HK-2 (cell line): ENCODE measurements around the gene PYGO1.
"Not testable (repeated sequence)": the region's sequence is repeated elsewhere in the genome, so short reads cannot be mapped to it uniquely, and the experiment has no call there.

Source experiments
- DNase-seq: peaks from one replicate; pipeline ENCODE4 v3.0.0-alpha.2; 2018; ENCODE audit not compliant: unreplicated experiment

PYGO1 gene, protein sequence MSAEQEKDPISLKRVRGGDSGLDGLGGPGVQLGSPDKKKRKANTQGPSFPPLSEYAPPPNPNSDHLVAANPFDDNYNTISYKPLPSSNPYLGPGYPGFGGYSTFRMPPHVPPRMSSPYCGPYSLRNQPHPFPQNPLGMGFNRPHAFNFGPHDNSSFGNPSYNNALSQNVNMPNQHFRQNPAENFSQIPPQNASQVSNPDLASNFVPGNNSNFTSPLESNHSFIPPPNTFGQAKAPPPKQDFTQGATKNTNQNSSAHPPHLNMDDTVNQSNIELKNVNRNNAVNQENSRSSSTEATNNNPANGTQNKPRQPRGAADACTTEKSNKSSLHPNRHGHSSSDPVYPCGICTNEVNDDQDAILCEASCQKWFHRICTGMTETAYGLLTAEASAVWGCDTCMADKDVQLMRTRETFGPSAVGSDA

DNA sequence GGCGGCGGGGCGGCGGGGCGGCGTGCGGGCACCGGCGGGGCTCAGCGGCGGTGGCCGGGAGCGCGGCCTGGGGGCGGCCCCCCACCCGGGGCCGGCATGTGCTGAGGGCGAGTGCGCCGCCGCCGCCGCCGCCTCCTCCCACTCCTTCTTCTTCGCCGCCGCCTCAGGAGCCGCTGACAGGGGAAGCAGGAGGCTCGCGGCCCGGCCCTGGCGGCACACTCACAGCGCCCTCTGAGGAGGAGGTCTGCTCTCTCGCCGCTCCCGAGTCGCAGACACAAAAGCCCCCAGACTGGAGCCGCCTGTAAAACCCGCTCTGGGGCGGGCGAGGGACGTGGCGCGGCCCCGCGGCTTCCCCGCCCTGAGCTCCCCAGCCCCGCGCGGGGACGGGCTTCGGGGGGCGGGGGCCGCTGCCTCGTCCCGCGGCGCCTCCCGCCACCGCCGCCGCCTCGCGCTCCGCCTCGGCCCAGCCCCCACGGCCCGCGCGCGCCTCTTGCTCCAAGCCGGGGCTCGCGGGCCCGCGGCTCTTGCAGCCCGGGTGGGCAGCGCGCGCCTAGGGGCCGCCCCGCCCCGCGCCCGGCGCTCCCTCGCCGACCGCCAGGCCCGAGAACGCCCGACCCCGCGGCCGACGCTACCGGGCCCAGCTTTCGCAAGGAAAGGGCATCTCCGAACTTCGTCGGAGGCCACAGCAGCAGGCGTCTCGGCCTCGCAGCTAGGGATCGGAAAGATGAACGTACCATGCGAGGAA is at the start of gene PYGO1:
Gene PYGO1 (minus strand): TSS at position 276 of the 745 bp plus-strand sequence. CDS start 462 bp downstream, outside the sequence.
- peak; percentile 53 for DNase-seq

DNA sequence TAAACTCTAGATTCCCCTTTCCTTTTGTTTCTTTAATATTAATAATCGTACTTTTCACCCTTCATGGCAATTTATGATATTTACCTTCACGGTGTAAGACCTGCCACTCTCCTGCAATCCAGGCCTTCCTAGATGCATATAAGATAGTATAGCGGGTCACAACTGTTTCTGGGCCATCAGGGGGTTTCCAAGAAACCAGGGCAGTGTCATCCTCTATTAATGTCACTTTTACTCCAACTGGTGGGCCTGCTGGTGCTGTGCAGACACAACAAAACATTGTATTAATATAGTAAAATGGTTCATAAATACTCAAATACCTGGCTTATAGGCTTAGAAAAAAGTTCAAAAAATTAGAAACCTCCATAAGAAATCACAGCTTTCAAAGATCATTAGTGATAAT is 48.9 kb upstream of the PYGO1 start:
- no peak for DNase-seq

DNA sequence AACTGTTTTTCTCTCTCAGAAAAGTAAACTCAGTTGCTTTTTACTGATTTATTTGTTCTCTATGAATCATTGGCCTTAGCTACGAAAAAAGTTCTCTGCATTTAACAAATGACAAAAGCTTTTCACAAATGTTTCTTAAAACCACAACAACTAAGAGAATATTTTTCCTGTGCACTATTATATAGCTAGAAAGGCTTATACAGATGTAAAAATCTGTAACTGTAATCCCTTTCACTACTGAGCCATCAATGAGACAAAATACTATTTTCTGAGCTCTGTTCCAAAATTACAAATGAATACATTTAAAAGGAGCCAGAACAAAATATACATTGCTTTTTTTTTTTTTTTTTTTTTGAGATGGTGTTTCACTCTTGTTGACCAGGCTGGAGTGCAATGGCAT is 45.6 kb upstream of the PYGO1 start:
- DNase-seq, result no peak

DNA sequence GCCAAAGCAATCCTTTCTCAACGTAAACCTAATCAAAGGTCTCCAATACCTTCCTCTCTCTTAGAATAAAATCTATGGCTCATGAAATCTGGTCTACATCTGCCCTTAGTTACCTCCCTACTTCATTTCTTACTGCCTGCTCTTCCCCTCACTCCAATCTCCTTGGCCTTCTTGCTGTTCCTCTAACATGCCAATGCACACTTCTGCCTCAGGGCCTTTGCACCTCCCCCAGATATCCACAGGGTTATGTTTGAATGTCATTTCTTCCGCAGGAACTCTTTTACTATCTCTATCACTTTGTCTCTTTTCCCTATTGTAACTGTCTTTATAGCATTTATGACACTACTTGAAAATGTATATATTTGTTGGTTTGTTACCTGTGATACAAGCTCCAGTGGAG is 44.3 kb upstream of the PYGO1 start:
- DNase-seq, result no peak

DNA sequence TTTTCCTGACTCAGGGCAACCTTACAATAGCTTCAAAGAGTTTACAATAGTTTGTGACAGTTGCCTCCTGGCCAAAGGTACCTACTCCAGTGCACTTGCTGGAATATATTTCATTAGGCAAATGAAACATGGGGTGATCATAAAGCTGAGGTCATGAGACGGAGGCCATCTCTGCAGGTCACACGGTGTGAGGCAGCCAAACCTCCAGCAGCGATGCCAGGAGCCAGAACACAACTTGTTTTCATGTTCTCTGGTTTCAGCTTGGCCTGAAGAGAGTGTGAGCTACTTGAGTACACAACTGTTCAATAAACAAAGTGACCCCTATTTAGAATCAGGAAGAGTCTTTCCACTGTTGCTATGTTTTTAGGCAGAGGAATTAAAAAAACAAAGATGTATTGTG is 42.7 kb upstream of the PYGO1 start:
- DNase-seq, result no peak

DNA sequence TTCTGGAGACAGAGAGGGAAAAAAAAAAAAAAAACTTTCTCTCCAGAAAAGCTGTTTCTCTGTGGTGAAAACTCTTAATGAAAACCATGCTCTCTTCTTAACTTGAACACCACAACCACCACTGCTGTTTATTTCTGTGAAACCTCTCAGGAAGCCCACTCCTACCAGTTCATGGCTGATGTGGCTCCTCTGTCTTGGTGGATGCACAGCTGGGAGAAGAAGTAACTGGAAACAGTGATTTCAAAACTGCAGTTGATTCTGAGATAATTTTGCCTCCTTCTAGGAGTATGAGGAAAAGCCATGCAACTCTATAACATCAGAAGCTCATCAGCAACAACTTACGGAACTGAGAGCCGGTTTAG is 40.2 kb upstream of the PYGO1 start:
- DNase-seq, result no peak

DNA sequence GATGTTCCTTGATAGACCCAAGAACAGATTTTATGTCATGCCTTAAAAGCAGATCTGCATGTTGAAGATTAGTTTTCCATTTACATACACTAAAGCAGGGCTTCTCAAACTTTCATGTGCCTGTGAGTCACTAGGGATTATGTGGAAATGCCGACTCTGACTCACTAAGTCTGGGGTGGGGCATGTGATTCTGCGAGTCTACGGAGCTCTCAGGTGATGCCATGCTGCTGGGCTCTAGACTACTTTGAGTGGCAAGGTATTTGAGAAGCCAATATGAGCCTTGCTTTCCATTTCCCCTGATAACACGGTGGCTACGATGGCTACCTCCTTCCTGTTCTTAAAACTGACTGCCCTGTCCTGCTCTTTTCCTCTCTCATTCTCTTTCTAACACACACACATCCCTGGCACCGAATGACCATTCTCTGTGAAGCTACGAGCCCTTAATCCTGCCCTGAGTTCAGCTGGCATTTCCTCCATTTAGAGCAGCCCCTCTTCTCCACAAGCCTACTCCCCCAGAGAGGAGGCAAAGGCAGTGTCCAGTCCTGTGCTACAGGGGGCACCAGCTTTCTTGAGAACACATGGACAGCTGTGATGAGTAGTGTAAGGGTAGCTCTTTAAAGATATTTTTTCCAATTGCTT is 39.7 kb upstream of the PYGO1 start:
- DNase-seq, result peak; percentile 69

DNA sequence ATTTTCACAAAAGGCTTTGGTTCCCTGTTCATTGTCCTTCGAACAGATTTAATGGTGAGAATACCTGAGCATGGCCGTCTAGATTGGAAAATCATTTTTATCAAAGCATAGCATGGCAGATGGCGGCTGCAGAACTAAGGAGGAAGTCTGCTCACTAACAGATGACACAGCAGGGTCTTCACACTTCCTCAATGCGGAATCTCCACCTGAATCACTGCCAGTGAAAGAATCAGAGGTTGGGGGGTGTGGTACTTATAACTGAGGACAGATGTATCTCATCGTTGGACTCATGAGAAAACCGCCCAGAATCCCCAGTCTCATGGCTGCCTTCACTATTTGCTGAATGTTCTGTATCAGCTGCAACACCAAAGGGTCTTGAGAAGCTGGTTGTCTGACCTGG is 31.6 kb upstream of the PYGO1 start:
- DNase-seq, result no peak

DNA sequence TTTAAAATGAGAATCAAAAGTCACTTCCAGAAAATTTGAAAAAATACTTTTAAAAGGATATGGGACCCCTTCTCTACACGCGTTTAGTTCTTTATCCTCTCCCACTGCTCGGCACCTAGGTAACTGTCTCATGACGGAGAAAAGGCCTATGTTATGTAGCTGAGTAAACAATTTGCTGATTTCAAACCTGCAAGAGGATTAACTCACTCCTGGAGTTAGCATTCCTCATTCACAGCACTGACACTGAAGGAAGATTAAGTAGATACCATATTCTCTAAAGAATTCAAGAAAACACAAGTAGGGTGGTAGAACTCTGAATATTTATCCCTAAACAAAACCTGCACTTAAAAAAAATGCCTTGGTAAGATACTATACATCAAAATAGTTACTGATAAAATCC is 30.2 kb upstream of the PYGO1 start:
- no peak for DNase-seq

DNA sequence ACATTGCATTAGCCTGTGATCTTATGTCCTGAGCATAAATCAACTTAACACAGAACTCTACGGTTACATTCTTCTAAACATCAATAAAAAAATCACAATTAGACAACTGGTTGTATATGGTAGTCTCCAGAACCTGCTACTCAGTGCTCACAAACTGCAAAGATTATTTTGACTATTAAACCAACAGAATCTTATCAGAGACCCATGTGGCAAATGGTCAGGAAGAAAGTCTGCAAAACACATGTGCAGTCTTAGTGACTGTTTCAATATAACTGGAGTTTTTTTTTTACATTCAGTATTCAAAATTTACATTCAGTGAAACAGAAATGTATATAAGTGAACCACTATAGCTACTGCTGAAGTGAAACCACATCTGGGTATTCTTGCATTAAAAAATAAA is 27.3 kb upstream of the PYGO1 start:
- DNase-seq, result no peak

DNA sequence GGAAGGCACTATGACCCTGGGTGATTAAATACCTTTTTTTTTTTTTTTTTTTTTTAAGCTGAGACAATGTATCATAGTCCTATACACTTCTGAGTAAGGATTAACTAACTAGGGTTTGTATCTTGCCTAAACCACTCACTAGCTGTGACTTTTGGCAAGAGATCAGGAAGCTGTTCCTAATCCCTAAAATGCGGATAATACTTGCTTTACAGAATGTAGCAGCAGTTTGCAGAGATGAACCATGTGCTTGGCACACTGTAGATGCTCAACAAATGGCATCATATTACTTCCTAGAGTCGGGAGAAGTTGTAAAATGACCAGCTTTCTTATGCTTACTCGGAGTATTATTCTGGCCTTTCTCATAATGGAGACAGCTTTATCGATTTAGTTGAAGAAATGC is 25.6 kb upstream of the PYGO1 start:
- no peak for DNase-seq

DNA sequence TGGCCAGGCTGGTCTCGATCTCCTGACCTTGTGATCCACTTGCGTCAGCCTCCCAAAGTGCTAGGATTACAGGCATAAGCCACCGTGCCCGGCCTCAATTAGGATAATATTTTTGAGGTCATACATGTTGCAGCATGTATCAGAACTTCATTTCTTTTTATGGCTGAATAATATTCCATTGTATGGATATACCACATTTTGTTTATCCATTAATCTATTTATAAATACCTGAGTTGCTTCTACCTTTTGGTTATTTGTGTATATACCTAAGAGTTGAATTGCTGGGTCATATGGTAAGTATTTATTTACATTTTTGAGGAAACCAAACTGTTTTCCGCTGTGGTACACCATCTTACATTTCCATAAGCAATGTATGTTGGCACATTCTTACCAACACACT is 18.1 kb upstream of the PYGO1 start:
- DNase-seq, result no peak

DNA sequence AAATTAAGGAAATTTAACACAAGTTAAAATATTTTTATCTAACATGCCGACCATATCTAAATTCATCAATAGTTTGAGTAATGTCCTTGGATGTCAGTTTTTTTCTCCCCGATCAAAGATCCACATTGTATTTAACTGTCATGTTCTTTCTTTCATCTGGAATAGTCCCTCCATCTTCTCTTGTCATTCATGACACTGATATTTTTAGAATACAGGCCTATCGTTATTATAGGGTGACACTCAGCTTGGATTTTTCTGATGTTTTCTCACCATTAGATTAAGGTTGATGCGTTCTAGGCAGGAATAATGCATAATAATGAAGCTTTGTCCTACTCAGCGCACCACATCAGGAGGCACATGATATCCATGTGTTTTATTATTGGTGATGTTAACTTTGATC is 13.2 kb upstream of the PYGO1 start:
- no peak for DNase-seq

DNA sequence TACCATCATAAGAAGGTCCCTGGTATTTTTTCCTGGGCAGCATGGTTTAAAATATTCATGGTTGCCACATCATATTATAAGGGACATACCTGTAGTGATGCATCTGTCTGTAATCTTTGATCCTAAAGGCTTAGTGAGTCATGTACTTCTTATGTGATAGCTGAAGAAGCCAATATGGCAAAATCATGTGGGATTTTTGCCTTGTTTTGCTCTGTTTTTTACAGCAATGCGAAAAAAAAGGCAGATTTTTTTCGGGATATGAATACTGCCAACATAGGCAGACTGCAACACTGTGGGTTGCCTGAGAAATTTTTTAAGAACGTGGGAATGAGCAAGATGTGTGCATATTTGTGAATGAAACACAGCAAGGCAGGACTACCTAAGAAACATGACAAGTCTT is 11.3 kb upstream of the PYGO1 start:
- DNase-seq, result no peak

DNA sequence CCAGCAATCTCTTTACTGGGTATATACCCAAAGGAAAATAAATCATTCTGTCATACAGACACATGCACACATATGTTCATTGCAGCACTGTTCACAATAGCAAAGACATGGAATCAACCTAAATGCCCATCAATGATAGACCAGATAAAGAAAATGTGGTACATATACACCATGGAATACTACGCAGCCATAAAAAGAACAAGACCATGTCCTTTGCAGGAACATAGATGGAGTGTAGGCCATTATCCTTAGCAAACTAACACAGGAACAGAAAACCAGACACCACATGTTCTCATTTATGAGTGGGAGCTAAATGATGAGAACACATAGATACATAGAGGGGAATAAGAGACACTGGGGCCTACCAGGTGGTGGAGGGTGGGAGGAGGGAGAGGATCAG is 4.9 kb upstream of the PYGO1 start:
- not testable (repeated sequence) for DNase-seq

DNA sequence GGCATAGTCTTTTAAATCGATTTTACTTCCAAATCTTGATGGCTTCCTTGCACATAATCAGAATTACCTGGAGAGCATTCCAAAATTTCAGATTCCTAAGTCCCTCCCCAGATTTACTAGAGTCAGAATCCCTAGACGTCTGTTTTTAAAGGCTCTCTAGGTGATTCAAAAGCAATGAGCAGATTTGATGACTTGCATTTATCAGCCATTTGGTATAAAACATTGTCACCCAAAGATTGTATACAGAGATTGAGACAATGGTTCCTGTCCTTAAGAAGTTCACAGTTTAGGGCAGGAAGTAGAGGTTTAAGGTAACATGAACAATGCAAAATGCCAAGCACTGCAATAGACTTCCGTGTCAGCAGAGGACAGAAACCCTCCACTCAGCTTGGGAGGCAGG is 2.6 kb upstream of the PYGO1 start:
- no peak for DNase-seq

DNA sequence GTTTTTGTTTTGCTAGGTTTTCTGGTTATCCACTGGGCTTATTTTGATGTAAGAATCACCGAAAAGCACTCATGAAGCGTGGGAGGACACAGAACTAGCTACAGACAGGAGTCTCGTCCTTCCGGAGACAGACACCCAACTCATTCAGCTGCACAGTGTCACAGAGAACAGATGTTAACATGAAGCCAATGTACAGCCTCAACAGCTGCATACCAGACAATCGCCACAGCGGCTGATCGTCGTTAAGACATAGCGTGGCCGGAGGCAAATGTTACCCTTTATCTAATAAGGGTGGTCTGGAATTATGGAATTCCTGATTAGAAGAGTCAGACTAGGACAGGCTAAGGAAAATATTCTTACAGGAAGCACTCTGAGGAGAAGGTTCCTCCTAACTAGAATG is 1.1 kb upstream of the PYGO1 start:
- DNase-seq, result no peak

DNA sequence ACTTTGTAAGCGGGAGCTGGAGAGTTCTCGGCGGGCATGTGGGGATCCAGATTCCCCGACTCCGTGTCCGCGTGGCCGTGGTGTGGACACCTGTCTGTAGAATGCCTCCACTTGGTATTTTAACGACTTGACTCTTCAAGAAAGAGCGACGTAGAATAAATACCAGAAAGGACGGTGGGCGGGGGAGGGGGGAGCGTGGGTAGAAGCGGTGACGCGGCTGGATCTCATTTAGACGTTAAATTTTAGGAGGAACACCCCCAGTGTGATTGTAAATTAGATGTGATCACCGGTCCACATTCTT is 620 bp upstream of the PYGO1 start:
- DNase-seq, result no peak

DNA sequence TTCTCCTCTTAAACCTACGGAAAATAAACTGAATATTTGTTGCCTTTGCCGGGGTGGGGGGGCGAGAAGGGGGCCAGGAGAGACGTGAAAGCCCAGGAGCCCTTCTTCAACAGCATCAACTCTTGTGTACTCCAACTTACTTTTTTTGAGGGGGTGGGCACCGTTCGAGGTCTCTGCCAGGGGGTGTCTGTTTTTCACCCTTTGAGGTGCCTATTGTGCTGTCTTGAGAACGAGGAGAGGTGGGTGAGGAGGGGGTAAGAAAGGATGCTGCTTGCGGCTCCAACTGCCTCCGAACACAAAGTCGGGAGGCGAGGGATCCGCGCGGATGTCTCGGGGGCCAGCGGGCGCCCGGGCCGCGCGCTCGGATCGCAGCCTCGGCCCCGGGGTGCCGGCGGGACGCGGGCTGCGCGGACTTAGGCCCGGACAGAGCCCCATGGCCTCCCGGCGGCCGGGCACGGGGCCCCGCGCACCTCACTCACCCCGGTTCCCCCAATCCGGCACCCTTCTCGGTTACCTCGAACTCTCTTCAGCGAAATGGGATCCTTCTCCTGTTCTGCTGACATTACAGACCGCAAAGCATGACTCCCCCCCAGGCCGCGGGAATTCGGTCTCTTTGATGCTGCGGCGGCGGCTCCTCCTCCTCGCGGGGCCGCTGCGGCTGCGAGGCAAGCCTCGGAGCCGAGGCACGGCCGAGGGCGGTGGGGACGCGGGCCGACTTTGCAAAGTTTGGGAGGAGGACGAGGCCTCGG is 650 bp downstream of the PYGO1 start:
- DNase-seq, result peak; percentile 48

DNA sequence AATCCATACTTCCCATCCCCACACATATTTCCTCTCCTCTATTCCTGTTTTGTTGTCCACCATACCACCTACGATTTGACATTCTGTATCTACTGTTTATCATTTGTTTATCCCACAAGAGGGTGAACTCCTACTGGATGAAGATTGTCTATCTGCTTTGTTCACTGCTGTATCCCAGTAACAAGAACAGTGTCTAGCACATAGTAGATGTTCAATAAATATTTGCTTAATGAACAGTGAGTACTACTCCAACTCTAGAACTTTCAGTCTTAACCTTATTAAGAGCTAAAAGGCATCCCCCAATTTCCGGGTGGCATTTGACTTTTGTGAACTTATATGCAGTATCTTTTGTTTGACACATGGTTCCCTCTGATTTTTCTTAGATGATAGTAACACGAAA is 1.3 kb downstream of the PYGO1 start:
- no peak for DNase-seq

DNA sequence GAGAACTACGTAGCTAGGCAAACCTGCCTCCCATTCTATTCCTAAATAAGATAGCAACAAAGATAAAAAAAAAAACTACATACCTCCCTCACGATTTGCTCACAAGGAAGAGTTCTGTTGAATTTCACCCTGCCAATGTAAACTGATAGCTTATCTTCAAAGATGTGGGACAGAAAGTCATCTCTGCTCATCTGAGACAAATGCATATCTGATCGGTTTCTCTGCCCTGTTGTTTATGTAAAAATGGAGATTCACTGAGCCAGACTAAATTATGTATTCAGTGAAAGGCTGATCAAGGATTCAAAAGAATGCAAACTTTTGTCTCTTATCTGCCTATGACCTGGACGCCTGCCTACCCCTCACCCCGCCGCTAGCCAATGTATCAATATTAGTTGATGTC is 11.2 kb downstream of the PYGO1 start:
- no peak for DNase-seq

DNA sequence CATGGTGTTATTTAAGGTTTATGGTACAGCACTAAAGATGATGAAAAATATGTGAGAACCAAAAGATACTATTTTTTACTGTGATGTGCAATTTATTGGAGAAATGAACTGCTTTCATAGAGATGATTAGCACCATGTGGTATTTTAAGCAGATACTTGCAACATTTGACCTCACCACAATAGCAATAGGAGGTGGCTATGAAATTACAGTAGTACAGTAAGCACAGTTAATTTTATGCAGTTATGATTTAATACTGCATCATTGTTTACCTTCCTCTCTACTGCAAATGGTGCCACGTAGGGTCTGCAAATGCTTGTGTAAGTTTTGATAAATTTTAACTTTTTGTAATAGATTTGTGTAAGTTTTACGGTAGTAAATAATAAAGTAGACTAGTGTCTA is 14.0 kb downstream of the PYGO1 start:
- DNase-seq, result no peak

DNA sequence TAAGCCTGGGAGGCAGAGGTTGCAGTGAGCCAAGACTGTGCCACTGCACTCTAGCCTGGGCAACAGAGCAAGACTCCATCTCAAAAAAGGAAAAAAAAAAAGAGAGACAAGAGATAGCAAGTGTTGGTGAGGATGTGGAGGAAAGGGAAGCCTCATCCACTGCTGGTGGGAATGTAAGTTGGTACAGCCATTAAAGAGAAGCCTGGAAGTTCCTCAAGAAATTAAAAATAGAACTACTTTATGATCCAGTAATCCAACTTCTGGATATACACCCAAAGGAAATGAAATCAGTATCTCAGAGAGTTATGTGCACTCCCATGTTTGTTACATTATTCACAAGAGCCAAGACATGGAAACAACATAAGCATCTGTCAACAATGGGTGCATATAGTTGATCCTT is 14.9 kb downstream of the PYGO1 start:
- no peak for DNase-seq
